Breast epithelium (tissue), 3 donors: Measurements from ENCODE around the gene PLCH2.

Experiments
- POLR2AphosphoS5 ChIP-seq, 3 donors: sonication (generic); formaldehyde crosslinking; IDR thresholded peaks; one replicate each; pipeline ENCODE4 v1.6.1; 2017; ENCODE audit warnings: antibody characterized with exemption in 3 of 3
- TF ChIP-seq, protein P1 (sequence below), 3 donors: fragments of 450-650 bp; IDR thresholded peaks; one replicate each; pipeline ENCODE4 v1.5.1; 2016 to 2017; ENCODE audit warnings: antibody characterized with exemption in 3 of 3, mild to moderate bottlenecking in 3 of 3, moderate library complexity in 3 of 3

DNA sequence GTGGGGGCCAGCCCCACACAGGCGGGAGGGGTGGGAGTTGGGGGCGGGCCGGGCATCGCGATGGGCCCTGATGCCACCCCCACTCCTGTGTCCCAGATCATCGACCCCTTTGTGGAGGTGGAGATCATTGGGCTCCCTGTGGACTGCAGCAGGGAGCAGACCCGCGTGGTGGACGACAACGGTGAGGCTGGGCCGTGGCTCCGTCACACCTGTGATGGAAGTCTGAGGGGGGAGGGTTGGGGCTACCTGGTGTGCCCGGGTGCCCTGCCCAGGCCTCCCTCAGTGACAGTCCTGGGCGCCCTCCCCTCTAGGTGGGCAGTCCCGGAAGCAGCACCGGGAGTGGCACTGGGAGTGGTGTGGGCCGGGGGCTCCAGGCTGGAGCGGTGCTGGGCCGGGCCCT is 22.6 kb downstream of the PLCH2 start:
- TF ChIP-seq, protein P1, sequence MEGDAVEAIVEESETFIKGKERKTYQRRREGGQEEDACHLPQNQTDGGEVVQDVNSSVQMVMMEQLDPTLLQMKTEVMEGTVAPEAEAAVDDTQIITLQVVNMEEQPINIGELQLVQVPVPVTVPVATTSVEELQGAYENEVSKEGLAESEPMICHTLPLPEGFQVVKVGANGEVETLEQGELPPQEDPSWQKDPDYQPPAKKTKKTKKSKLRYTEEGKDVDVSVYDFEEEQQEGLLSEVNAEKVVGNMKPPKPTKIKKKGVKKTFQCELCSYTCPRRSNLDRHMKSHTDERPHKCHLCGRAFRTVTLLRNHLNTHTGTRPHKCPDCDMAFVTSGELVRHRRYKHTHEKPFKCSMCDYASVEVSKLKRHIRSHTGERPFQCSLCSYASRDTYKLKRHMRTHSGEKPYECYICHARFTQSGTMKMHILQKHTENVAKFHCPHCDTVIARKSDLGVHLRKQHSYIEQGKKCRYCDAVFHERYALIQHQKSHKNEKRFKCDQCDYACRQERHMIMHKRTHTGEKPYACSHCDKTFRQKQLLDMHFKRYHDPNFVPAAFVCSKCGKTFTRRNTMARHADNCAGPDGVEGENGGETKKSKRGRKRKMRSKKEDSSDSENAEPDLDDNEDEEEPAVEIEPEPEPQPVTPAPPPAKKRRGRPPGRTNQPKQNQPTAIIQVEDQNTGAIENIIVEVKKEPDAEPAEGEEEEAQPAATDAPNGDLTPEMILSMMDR (IDR thresholded peaks at IDR 0.05): no peak
- no peak for TF ChIP-seq POLR2AphosphoS5 (IDR thresholded peaks at IDR 0.05)
